Trophoblast cell (in vitro differentiated cells and primary cell): ENCODE results near the gene ERFL.

Source experiments
- DNase-seq, 2 donors: peaks; one replicate each; pipeline ENCODE4 v3.0.0-alpha.2; 2016
- H2AFZ ChIP-seq: 2 replicates; pipeline ENCODE4 v1.6.1; 2013; ENCODE audit warnings: low read length, moderate library complexity, mild to moderate bottlenecking; ENCODE audit not compliant: insufficient read depth, poor library complexity
- H2AK5ac ChIP-seq: 2 replicates; pipeline ENCODE4 v1.6.1; 2013; ENCODE audit warnings: mild to moderate bottlenecking, low read length
- H2BK120ac ChIP-seq: 2 replicates; pipeline ENCODE4 v1.6.1; 2013; ENCODE audit warnings: low read length, mild to moderate bottlenecking, moderate library complexity; ENCODE audit not compliant: insufficient read depth, poor library complexity
- H2BK12ac ChIP-seq: 2 replicates; pipeline ENCODE4 v1.6.1; 2013; ENCODE audit warnings: mild to moderate bottlenecking, low read length, moderate library complexity
- H2BK5ac ChIP-seq: 2 replicates; pipeline ENCODE4 v1.6.1; 2013; ENCODE audit warnings: low read length, low read depth, moderate library complexity, mild to moderate bottlenecking; ENCODE audit not compliant: poor library complexity
- H3K14ac ChIP-seq: 2 replicates; pipeline ENCODE4 v1.6.1; 2013; ENCODE audit warnings: mild to moderate bottlenecking, low read length
- H3K18ac ChIP-seq: 2 replicates; pipeline ENCODE4 v1.6.1; 2013; ENCODE audit warnings: mild to moderate bottlenecking, low read length
- H3K23ac ChIP-seq: 2 replicates; pipeline ENCODE4 v1.6.1; 2013; ENCODE audit warnings: low read length
- H3K27ac ChIP-seq: 2 replicates; pipeline ENCODE4 v1.5.1; 2013; ENCODE audit warnings: low read depth, mild to moderate bottlenecking, inconsistent platforms, low read length, moderate library complexity
- H3K27me3 ChIP-seq: 2 replicates; pipeline ENCODE4 v1.6.1; 2013; ENCODE audit warnings: inconsistent platforms, mild to moderate bottlenecking, low read length, moderate library complexity; ENCODE audit not compliant: insufficient read depth
- H3K36me3 ChIP-seq, 2 experiments: 1 replicate in 1 of 2; 2 replicates in 1 of 2; pipeline ENCODE4 v1.6.1; 2013; ENCODE audit warnings: low read length in 2 of 2, mild to moderate bottlenecking in 2 of 2, moderate library complexity in 1 of 2; ENCODE audit not compliant: insufficient read depth in 2 of 2, control insufficient read depth in 1 of 2
- H3K4ac ChIP-seq: 2 replicates; pipeline ENCODE4 v1.6.1; 2013; ENCODE audit warnings: low read depth, mild to moderate bottlenecking, low read length, moderate library complexity
- H3K4me1 ChIP-seq, 2 experiments: 1 replicate in 1 of 2; 2 replicates in 1 of 2; pipeline ENCODE4 v1.6.1; 2013; ENCODE audit warnings: low read length in 2 of 2, mild to moderate bottlenecking in 2 of 2, moderate library complexity in 1 of 2; ENCODE audit not compliant: insufficient read depth in 2 of 2, control insufficient read depth in 1 of 2
- H3K4me2 ChIP-seq: 2 replicates; pipeline ENCODE4 v1.6.1; 2013; ENCODE audit warnings: inconsistent platforms, mild to moderate bottlenecking, low read length, moderate library complexity
- H3K4me3 ChIP-seq: 2 replicates; pipeline ENCODE4 v1.5.1; 2013; ENCODE audit warnings: mild to moderate bottlenecking, low read depth, low read length, inconsistent platforms
- H3K79me1 ChIP-seq: one replicate; pipeline ENCODE4 v1.6.1; 2013; ENCODE audit warnings: low read length
- H3K79me2 ChIP-seq: 2 replicates; pipeline ENCODE4 v1.6.1; 2013; ENCODE audit warnings: low read length, mild to moderate bottlenecking; ENCODE audit not compliant: control insufficient read depth, insufficient read depth, poor library complexity
- H3K9ac ChIP-seq: 2 replicates; pipeline ENCODE4 v1.6.1; 2013; ENCODE audit warnings: mild to moderate bottlenecking, low read length
- H3K9me3 ChIP-seq: 2 replicates; pipeline ENCODE4 v1.6.1; 2013; ENCODE audit warnings: low read depth, mild to moderate bottlenecking, control low read depth, inconsistent platforms, low read length; ENCODE audit not compliant: insufficient read depth
- H4K12ac ChIP-seq: 2 replicates; pipeline ENCODE4 v1.6.1; 2013; ENCODE audit warnings: low read depth, mild to moderate bottlenecking, low read length, moderate library complexity
- H4K8ac ChIP-seq: 2 replicates; pipeline ENCODE4 v1.6.1; 2013; ENCODE audit warnings: low read depth, mild to moderate bottlenecking, low read length, moderate library complexity
- H4K91ac ChIP-seq: one replicate; pipeline ENCODE4 v1.6.1; 2013; ENCODE audit warnings: low read depth, mild to moderate bottlenecking, low read length, moderate library complexity
- WGBS: extraction: QIAGEN DNeasy Blood & Tissue Kit; methylation state at CpG from one replicate; pipeline ENCODE4 v1.1.7; 2013; ENCODE audit warnings: missing lambda C conversion rate; ENCODE audit not compliant: insufficient read length, insufficient coverage; ENCODE audit errors: extremely low coverage; 5-methylcytosine and 5-hydroxymethylcytosine counted together

ERFL gene

DNA sequence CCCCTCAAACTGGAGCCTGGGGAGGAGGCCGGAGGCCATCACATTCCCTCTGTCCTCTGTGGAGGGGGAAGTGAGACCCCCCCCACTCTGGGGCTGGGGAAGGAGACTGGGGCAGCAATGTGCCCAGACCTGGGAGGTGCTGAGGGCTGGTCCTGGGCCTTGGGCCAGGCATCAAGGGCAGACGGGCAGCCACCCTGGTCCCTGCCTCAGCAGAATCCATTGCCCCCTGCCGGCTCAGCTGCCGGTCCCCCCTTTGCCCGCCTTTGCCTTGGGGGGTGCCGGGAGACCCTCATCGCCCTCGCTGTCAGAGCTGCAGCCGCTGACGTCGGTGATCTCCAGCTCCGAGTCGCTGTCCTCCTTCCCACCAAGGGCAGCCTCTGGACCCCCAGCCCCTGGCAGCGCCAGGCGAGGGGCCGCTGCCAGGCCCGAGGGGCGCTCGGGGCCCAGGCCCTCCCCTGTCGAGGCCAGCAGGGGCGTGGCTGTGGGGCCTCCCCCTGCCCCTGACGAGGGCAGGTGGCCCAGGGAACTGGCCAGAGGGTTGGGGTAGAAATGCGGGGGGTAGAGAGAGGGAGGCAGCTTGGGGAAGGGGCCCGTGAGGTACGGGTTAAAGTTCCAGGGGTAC, 20.1 kb downstream of the ERFL start:
- Histone ChIP-seq H3K23ac (no peak overlapping the region), H3K4me2 (no peak overlapping the region), H3K79me2 (no peaks in the 10 kb centered on the region), H3K79me1 (no peaks in the 10 kb centered on the region), H2AFZ (no peak overlapping the region), H2BK12ac (no peak overlapping the region), H3K14ac (no peak overlapping the region), H2BK120ac (no peak overlapping the region), H3K9me3 (peaks cover 5% of the 10 kb centered on the region), H3K36me3 (peaks cover 42 to 46% of the 10 kb centered on the region in 2 experiments), H3K4me1 (no peaks in the 10 kb centered on the region), H3K4ac (no peak overlapping the region), H3K9ac (no peak overlapping the region), H2BK5ac (no peak overlapping the region), H4K91ac (no peak overlapping the region), H4K12ac (no peak overlapping the region), H3K27ac (no peak overlapping the region), H4K8ac (no peak overlapping the region), H3K4me3 (no peak overlapping the region), H2AK5ac (no peak overlapping the region), H3K18ac (no peak overlapping the region), H3K27me3 (peaks cover 20% of the 10 kb centered on the region)
- no peak for DNase-seq
- no CpG with 5 or more reads among the region's 25 CpGs for WGBS

DNA sequence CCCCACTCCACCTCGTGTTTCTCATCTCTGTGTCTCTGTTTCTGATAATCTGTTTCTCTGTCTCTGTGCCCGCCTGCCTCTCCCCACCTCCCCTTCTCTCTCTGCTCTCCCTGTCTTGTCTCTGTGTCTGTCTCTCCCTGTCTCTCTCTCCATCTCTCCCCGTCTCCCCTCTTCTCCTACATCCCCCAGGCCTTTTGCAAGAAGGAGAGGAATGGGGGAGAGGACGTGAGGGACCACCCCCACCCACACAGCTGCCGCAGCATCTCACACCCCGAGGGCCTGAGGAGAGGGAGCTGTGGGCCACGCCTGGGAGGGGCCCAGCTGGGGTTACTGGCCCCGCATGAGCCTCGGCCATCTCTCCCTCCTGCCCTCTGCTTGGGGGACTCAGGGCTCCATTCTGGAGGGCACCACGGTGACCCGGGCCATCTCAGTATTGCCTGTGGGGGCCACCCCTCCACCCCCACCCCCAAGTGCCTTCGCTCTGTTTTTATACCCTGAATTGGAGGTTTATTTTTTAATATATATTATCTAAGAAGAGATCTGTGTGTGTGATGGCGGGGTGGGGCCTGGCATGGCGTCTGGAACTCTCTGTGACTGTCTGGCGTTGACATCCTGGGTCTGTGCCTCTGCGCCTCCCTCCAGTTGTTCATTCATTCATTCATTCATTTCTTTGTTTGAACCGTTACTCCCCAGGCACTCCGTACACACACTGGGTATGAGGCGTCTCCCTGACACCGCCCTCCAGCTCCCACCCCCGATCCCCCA, 21.2 kb downstream of the ERFL start:
- Histone ChIP-seq H4K8ac (no peak overlapping the region), H3K4me3 (no peak overlapping the region), H4K91ac (no peak overlapping the region), H3K27ac (no peak overlapping the region), H3K27me3 (peaks cover 13% of the 10 kb centered on the region), H3K4me1 (no peaks in the 10 kb centered on the region), H2AFZ (no peak overlapping the region), H3K79me1 (no peaks in the 10 kb centered on the region), H3K4me2 (no peak overlapping the region), H4K12ac (no peak overlapping the region), H2AK5ac (no peak overlapping the region), H3K14ac (no peak overlapping the region), H2BK12ac (no peak overlapping the region), H3K9me3 (peaks cover 5% of the 10 kb centered on the region), H3K23ac (no peak overlapping the region), H3K9ac (no peak overlapping the region), H2BK5ac (no peak overlapping the region), H3K79me2 (no peaks in the 10 kb centered on the region), H3K36me3 (peaks cover 52 to 56% of the 10 kb centered on the region in 2 experiments), H3K18ac (no peak overlapping the region), H3K4ac (no peak overlapping the region), H2BK120ac (no peak overlapping the region)
- WGBS: no CpG with 5 or more reads among the region's 21 CpGs
- no peak for DNase-seq

GRCh38 chr19:41906271-41906670, 22.0 kb downstream of the ERFL start:
- Histone ChIP-seq H3K14ac (no peak overlapping the region), H3K4ac (no peak overlapping the region), H3K27ac (no peak overlapping the region), H3K79me2 (no peaks in the 10 kb centered on the region), H3K9ac (no peak overlapping the region), H3K4me1 (no peaks in the 10 kb centered on the region), H2AFZ (no peak overlapping the region), H3K27me3 (peaks cover 4% of the 10 kb centered on the region), H2BK12ac (no peak overlapping the region), H3K4me2 (no peak overlapping the region), H3K79me1 (no peaks in the 10 kb centered on the region), H2BK120ac (no peak overlapping the region), H4K12ac (no peak overlapping the region), H2AK5ac (no peak overlapping the region), H4K91ac (no peak overlapping the region), H3K36me3 (peaks cover 60 to 63% of the 10 kb centered on the region in 2 experiments), H2BK5ac (no peak overlapping the region), H3K23ac (no peak overlapping the region), H3K18ac (no peak overlapping the region), H4K8ac (no peak overlapping the region), H3K9me3 (peaks cover 5% of the 10 kb centered on the region), H3K4me3 (no peak overlapping the region)
- WGBS: no CpG with 5 or more reads among the region's 9 CpGs
- no peak for DNase-seq

GRCh38 chr19:41905273-41906002, 22.8 kb downstream of the ERFL start:
- H3K4me2 ChIP-seq: no peak overlapping the region
- no peaks in the 10 kb centered on the region for H3K79me2 ChIP-seq
- H2BK12ac ChIP-seq: no peak overlapping the region
- peak overlapping the region; percentile 57 for H3K4me3 ChIP-seq
- H4K12ac ChIP-seq: no peak overlapping the region
- H2AK5ac ChIP-seq: no peak overlapping the region
- no peak overlapping the region for H3K14ac ChIP-seq
- no peak overlapping the region for H4K91ac ChIP-seq
- no peak for DNase-seq
- H2AFZ ChIP-seq: no peak overlapping the region
- no peak overlapping the region for H3K18ac ChIP-seq
- peaks cover 2% of the 10 kb centered on the region for H3K9me3 ChIP-seq
- H3K27ac ChIP-seq: no peak overlapping the region
- H3K4ac ChIP-seq: no peak overlapping the region
- H2BK5ac ChIP-seq: no peak overlapping the region
- H3K36me3 ChIP-seq: peaks cover 63 to 65% of the 10 kb centered on the region in 2 experiments
- H3K27me3 ChIP-seq: no peaks in the 10 kb centered on the region
- no CpG with 5 or more reads among the region's 24 CpGs for WGBS
- H3K23ac ChIP-seq: no peak overlapping the region
- no peaks in the 10 kb centered on the region for H3K4me1 ChIP-seq
- H4K8ac ChIP-seq: no peak overlapping the region
- no peak overlapping the region for H2BK120ac ChIP-seq
- H3K79me1 ChIP-seq: no peaks in the 10 kb centered on the region
- no peak overlapping the region for H3K9ac ChIP-seq
